IMR-90 (cell line): ENCODE results near the gene GTF2F2. TPM values are rescaled to one million over a fixed set of nuclear protein-coding genes. Genes with fewer than 3 reads are reported as not detected.

Source experiments
- ATAC-seq: fragments of 200-7000 bp; cut with Tn5 transposase; 2 replicates; pipeline ENCODE4 v1.9.1; 2020; ENCODE audit warnings: low read depth, mild to moderate bottlenecking, moderate library complexity
- BruUV-seq: library from RNA; stranded (reverse); fragments of 400-500 nt; replicated peaks from 2 replicates; lab custom pipeline; 2021; lab: Mats Ljungman, UMichigan
- CTCF ChIA-PET: fragments of 300-600 bp; formaldehyde crosslinking; extraction: SDS; loops from one replicate; lab custom pipeline; 2021; ENCODE audit warnings: antibody characterized with exemption; lab: Yijun Ruan, JAX
- POLR2A ChIA-PET: fragments of 300-600 bp; sonication (Branson Sonifier 250); formaldehyde crosslinking; loops from one replicate; lab custom pipeline; 2022; ENCODE audit warnings: antibody characterized with exemption; ENCODE audit not compliant: unreplicated experiment; lab: Charles Lee
- DNase-seq: peaks from one replicate; pipeline ENCODE4 v3.0.0; 2013
- H2AFZ ChIP-seq: replicated peaks from 2 replicates; pipeline ENCODE3; 2013; ENCODE audit warnings: low read length, mild to moderate bottlenecking; ENCODE audit not compliant: poor library complexity
- H2AK5ac ChIP-seq: 2 replicates; pipeline ENCODE4 v1.6.1; 2013; ENCODE audit warnings: low read depth, low read length, inconsistent platforms
- H2AK9ac ChIP-seq: replicated peaks from 2 replicates; pipeline ENCODE3; 2013; ENCODE audit warnings: mild to moderate bottlenecking, low read depth, low read length, moderate library complexity; ENCODE audit not compliant: poor library complexity
- H2BK120ac ChIP-seq: 2 replicates; pipeline ENCODE4 v1.6.1; 2013; ENCODE audit warnings: low read depth, low read length, inconsistent platforms
- H2BK15ac ChIP-seq: 3 replicates; pipeline ENCODE4 v1.6.1; 2013; ENCODE audit warnings: low read depth, low read length, inconsistent platforms
- H2BK20ac ChIP-seq: 2 replicates; pipeline ENCODE4 v1.6.1; 2013; ENCODE audit warnings: low read depth, mild to moderate bottlenecking, inconsistent platforms, low read length, moderate library complexity
- H2BK5ac ChIP-seq: 2 replicates; pipeline ENCODE4 v1.6.1; 2013; ENCODE audit warnings: mild to moderate bottlenecking, low read depth, low read length, inconsistent platforms; ENCODE audit not compliant: poor library complexity, severe bottlenecking
- H3K14ac ChIP-seq: replicated peaks from 2 replicates; pipeline ENCODE4 v1.6.1; 2013; ENCODE audit warnings: low read depth, low read length, inconsistent platforms
- H3K18ac ChIP-seq: 2 replicates; pipeline ENCODE4 v1.6.1; 2013; ENCODE audit warnings: low read depth, low read length, control low read depth
- H3K23ac ChIP-seq: 2 replicates; pipeline ENCODE4 v1.6.1; 2013; ENCODE audit warnings: low read depth, low read length, inconsistent platforms
- H3K27ac ChIP-seq: 2 replicates; pipeline ENCODE4 v1.5.1; 2013; ENCODE audit warnings: mild to moderate bottlenecking, control low read depth, low read length; ENCODE audit not compliant: insufficient read depth
- H3K27me3 ChIP-seq: 2 replicates; pipeline ENCODE4 v1.6.1; 2013; ENCODE audit warnings: low read length; ENCODE audit not compliant: control insufficient read depth, insufficient read depth
- H3K36me3 ChIP-seq: 2 replicates; pipeline ENCODE4 v1.6.1; 2013; ENCODE audit warnings: low read length, mixed read lengths; ENCODE audit not compliant: control insufficient read depth, insufficient read depth
- H3K4ac ChIP-seq: 2 replicates; pipeline ENCODE4 v1.6.1; 2013; ENCODE audit warnings: low read depth, low read length, inconsistent platforms
- H3K4me1 ChIP-seq: 2 replicates; pipeline ENCODE4 v1.6.1; 2013; ENCODE audit warnings: low read length, mixed read lengths; ENCODE audit not compliant: control insufficient read depth, insufficient read depth
- H3K4me2 ChIP-seq: 2 replicates; pipeline ENCODE4 v1.6.1; 2013; ENCODE audit warnings: low read depth, mild to moderate bottlenecking, control low read depth, low read length, moderate library complexity
- H3K4me3 ChIP-seq: 2 replicates; pipeline ENCODE4 v1.5.1; 2013; ENCODE audit warnings: low read depth, mild to moderate bottlenecking, control low read depth, low read length, moderate library complexity; ENCODE audit not compliant: insufficient read depth
- H3K56ac ChIP-seq: 2 replicates; pipeline ENCODE4 v1.6.1; 2013; ENCODE audit warnings: low read length, inconsistent platforms; ENCODE audit not compliant: insufficient read depth; ENCODE audit errors: extremely low read depth
- H3K79me1 ChIP-seq, 2 experiments: 2 replicates each; pipeline ENCODE4 v1.6.1; 2013; ENCODE audit warnings: low read length in 2 of 2, inconsistent platforms in 1 of 2, low read depth in 1 of 2
- H3K9ac ChIP-seq: 2 replicates; pipeline ENCODE4 v1.6.1; 2013; ENCODE audit warnings: low read depth, low read length, control low read depth
- H3K9me1 ChIP-seq: 2 replicates; pipeline ENCODE4 v1.6.1; 2013; ENCODE audit warnings: low read length, inconsistent platforms; ENCODE audit not compliant: insufficient read depth
- H3K9me3 ChIP-seq: 2 replicates; pipeline ENCODE4 v1.6.1; 2013; ENCODE audit warnings: low read length; ENCODE audit not compliant: control insufficient read depth, insufficient read depth
- H4K20me1 ChIP-seq: 2 replicates; pipeline ENCODE4 v1.6.1; 2013; ENCODE audit warnings: low read length, inconsistent platforms; ENCODE audit not compliant: insufficient read depth
- H4K5ac ChIP-seq: 2 replicates; pipeline ENCODE4 v1.6.1; 2013; ENCODE audit warnings: mild to moderate bottlenecking, low read depth, low read length, control low read depth
- H4K8ac ChIP-seq, 2 experiments: 2 replicates each; pipeline ENCODE4 v1.6.1; 2013; ENCODE audit warnings: low read depth in 2 of 2, low read length in 2 of 2, control low read depth in 1 of 2, inconsistent platforms in 1 of 2
- H4K91ac ChIP-seq: 2 replicates; pipeline ENCODE4 v1.6.1; 2013; ENCODE audit warnings: low read depth, low read length, inconsistent platforms; ENCODE audit not compliant: insufficient read depth
- BHLHE40 ChIP-seq: fragments of 150-350 bp; IDR thresholded peaks from 2 replicates; pipeline ENCODE4 v1.6.1; 2016; ENCODE audit warnings: mild to moderate bottlenecking, low read depth, low read length
- CHD1 ChIP-seq: IDR thresholded peaks from 2 replicates; pipeline ENCODE4 v1.6.1; 2012; ENCODE audit warnings: low read depth, low read length, improper control_type of control experiment
- CTCF ChIP-seq: conservative IDR thresholded peaks from 2 replicates; pipeline ENCODE4 v1.5.1; 2012; ENCODE audit warnings: mild to moderate bottlenecking, low read depth, low read length, improper control_type of control experiment
- ELK1 ChIP-seq: fragments of 150-350 bp; IDR thresholded peaks from 2 replicates; pipeline ENCODE4 v1.6.1; 2016; ENCODE audit warnings: low read depth, mild to moderate bottlenecking, low read length, moderate library complexity, borderline replicate concordance
- FOS ChIP-seq: fragments of 150-350 bp; IDR thresholded peaks from 2 replicates; pipeline ENCODE4 v1.6.1; 2016; ENCODE audit warnings: low read depth, low read length
- MAZ ChIP-seq: IDR thresholded peaks from 2 replicates; pipeline ENCODE4 v1.6.1; 2012; ENCODE audit warnings: low read depth, mild to moderate bottlenecking, low read length, improper control_type of control experiment, moderate library complexity, borderline replicate concordance
- MXI1 ChIP-seq: IDR thresholded peaks from 2 replicates; pipeline ENCODE4 v1.6.1; 2012; ENCODE audit warnings: low read depth, mild to moderate bottlenecking, low read length, moderate library complexity, borderline replicate concordance
- SMC3 ChIP-seq: fragments of 150-350 bp; IDR thresholded peaks from 2 replicates; pipeline ENCODE4 v1.6.1; 2016; ENCODE audit warnings: low read depth, mild to moderate bottlenecking, antibody characterized with exemption, low read length, moderate library complexity
- USF2 ChIP-seq: fragments of 150-350 bp; IDR thresholded peaks from 2 replicates; pipeline ENCODE4 v1.6.1; 2017; ENCODE audit warnings: mild to moderate bottlenecking, antibody characterized with exemption, low read length, low read depth
- WGBS, 2 experiments: methylation state at CpG; one replicate each; pipeline versions ENCODE4 v1.1.5 to v1.1.7; 2013; ENCODE audit warnings: missing lambda C conversion rate in 2 of 2; ENCODE audit not compliant: insufficient read length in 1 of 2; ENCODE audit errors: extremely low coverage in 2 of 2; 5-methylcytosine and 5-hydroxymethylcytosine counted together
- dilution Hi-C: fragments of 300-500 bp; cut with HindIII; formaldehyde crosslinking; loops from one replicate; pipeline ENCODE4 v1.14.3; 2018; ENCODE audit warnings: low sequenced_read_pairs; ENCODE audit not compliant: unreplicated experiment
- in situ Hi-C: fragments of 300-500 bp; cut with MboI; formaldehyde crosslinking; loops from 3 replicates; pipeline ENCODE4 v1.14.3; 2019; ENCODE audit warnings: low sequenced_read_pairs, inconsistent platforms, mixed read lengths
- intact Hi-C: fragments of 100-400 bp; cut with micrococcal nuclease; formaldehyde crosslinking; loops from 2 replicates; pipeline ENCODE4 v1.10.0; 2022
- polyA plus RNA-seq, 3 experiments: library from polyadenylated mRNA; depleted of rRNA; stranded (reverse); fragments of >200 nt; gene quantifications; 2 replicates each; pipeline ENCODE4 v1.2.3, GENCODE V29; 2012; ENCODE audit warnings: low replicate concordance in 1 of 3
- total RNA-seq: library from RNA; depleted of rRNA; stranded (reverse); fragments of >200 nt; gene quantifications from 2 replicates; pipeline ENCODE4 v1.2.3, GENCODE V29; 2012

GTF2F2 gene
- total and polyA plus RNA-seq, 2 of the 4 experiments (the other 2 are of a cell fraction): 16.5 to 21.0 TPM

GRCh38 chr13:45218689-45219088, 98.4 kb downstream of the GTF2F2 start:
- DNase-seq (no peak), ATAC-seq (no peak)
- Histone ChIP-seq H3K4me2 (no peak overlapping the region), H3K27ac (no peak overlapping the region), H2BK20ac (no peak overlapping the region), H3K9me3 (no peaks in the 10 kb centered on the region), H4K20me1 (no peaks in the 10 kb centered on the region), H3K56ac (no peak overlapping the region), H3K4me3 (no peak overlapping the region), H3K4ac (no peak overlapping the region), H2AK5ac (no peak overlapping the region), H3K14ac (no peak overlapping the region), H3K79me1 (peaks cover 29 to 33% of the 10 kb centered on the region in 2 experiments), H3K9me1 (0 out of 2 replicates have a peak, but pooled peaks cover 2% of the 10 kb centered on the region), H2BK120ac (no peak overlapping the region), H3K4me1 (peaks cover 2% of the 10 kb centered on the region; the same call in 1 of the 2 replicates), H2BK15ac (no peak overlapping the region), H4K5ac (no peak overlapping the region), H3K36me3 (peaks cover 2% of the 10 kb centered on the region), H4K8ac (no peak overlapping the region), H2BK5ac (no peak overlapping the region), H2AK9ac (no peak overlapping the region), H4K91ac (no peak overlapping the region), H3K27me3 (no peaks in the 10 kb centered on the region), H2AFZ (no peak overlapping the region), H3K9ac (no peak overlapping the region), H3K18ac (no peak overlapping the region), H3K23ac (no peak overlapping the region)
- dilution Hi-C loops: no loop called here
- WGBS, 2 experiments: no CpG with 5 or more reads among the region's 1 CpG
- in situ Hi-C loops: no loop called here
- no peak for TF ChIP-seq BHLHE40
- TF ChIP-seq USF2: no peak
- TF ChIP-seq CHD1: no peak
- TF ChIP-seq ELK1: no peak
- no peak for TF ChIP-seq MXI1
- TF ChIP-seq SMC3: no peak
- no peak for TF ChIP-seq FOS
- TF ChIP-seq CTCF: no peak
- TF ChIP-seq MAZ: no peak
- ChIA-PET POLR2A (no interaction called here), CTCF (interaction anchor here (0.6 to 0.7 kb wide), 2 partner anchors 121 to 499 kb away, joined by 3 read pairs; no protein-coding TSS in a partner anchor)
- intact Hi-C loops: no loop called here
- BruUV-seq: no TSS peak
